ENCODE data around the gene GPR27.

Gene GPR27

GRCh38 chr3:71771884-71772283 is 18.2 kb downstream of the GPR27 start:
- H3K4me1 ChIP-seq (ENCODE audit: control insufficient read depth in 2 of 2, insufficient read depth in 1 of 2, low read depth in 1 of 2, low read length in 2 of 2): no peaks in the 10 kb centered on the region
- no peaks in the 10 kb centered on the region for H3K79me1 ChIP-seq (ENCODE audit: low read depth, low read length)
- no peak overlapping the region for H2BK120ac ChIP-seq (ENCODE audit: low read depth, low read length)
- H4K91ac ChIP-seq (ENCODE audit: low read depth, low read length, poor library complexity): no peak overlapping the region
- no peak overlapping the region for H3K14ac ChIP-seq (ENCODE audit: low read length)
- no peak overlapping the region for H3K9ac ChIP-seq (ENCODE audit: low read depth, low read length, poor library complexity)
- WGBS, 2 donors (ENCODE audit: extremely low coverage in 2 of 2, insufficient read length in 2 of 2, insufficient replicate concordance in 1 of 2): no CpG with 5 or more reads among the region's 1 CpG
- H3K27me3 ChIP-seq (ENCODE audit: control insufficient read depth in 3 of 3, insufficient read depth in 3 of 3, low read depth in 1 of 3, low read length in 3 of 3): peaks cover 0 to 7% (median 0%) of the 10 kb centered on the region in 3 experiments
- no peak overlapping the region for H2BK15ac ChIP-seq (ENCODE audit: low read length)
- H3K4me2 ChIP-seq (ENCODE audit: insufficient read depth, low read length, poor library complexity, severe bottlenecking): no peak overlapping the region
- no peak overlapping the region for H2BK5ac ChIP-seq (ENCODE audit: low read length)
- no peak overlapping the region for H3K4me3 ChIP-seq (ENCODE audit: low read length in 2 of 2)
- H2AK5ac ChIP-seq (ENCODE audit: low read depth, low read length): no peak overlapping the region
- H3K23ac ChIP-seq (ENCODE audit: low read depth, low read length, poor library complexity): no peak overlapping the region
- no peak overlapping the region for H2BK12ac ChIP-seq (ENCODE audit: low read length)
- no peak overlapping the region for H2AFZ ChIP-seq (ENCODE audit: low read length)
- H3K36me3 ChIP-seq (replicated peaks in 1 of 2; ENCODE audit: control insufficient read depth in 2 of 2, insufficient read depth in 2 of 2, low read length in 2 of 2): no peaks in the 10 kb centered on the region
- no peak overlapping the region for H3K4ac ChIP-seq (ENCODE audit: low read length)
- no peak overlapping the region for H4K8ac ChIP-seq (ENCODE audit: low read depth, low read length)
- no peaks in the 10 kb centered on the region for H3K9me3 ChIP-seq (replicated peaks in 1 of 2; ENCODE audit: control insufficient read depth in 2 of 2, insufficient read depth in 1 of 2, low read depth in 1 of 2, low read length in 2 of 2)
- H3K27ac ChIP-seq (replicated peaks; ENCODE audit: low read length): no peak overlapping the region
- no peak for DNase-seq (ENCODE audit: low spot score)
- no peak overlapping the region for H3K18ac ChIP-seq (ENCODE audit: low read length)

GRCh38 chr3:71776538-71776937 is 22.9 kb downstream of the GPR27 start:
- no peak overlapping the region for H4K8ac ChIP-seq (ENCODE audit: low read depth, low read length)
- no peaks in the 10 kb centered on the region for H3K79me1 ChIP-seq (ENCODE audit: low read depth, low read length)
- H3K9me3 ChIP-seq (replicated peaks in 1 of 2; ENCODE audit: control insufficient read depth in 2 of 2, insufficient read depth in 1 of 2, low read depth in 1 of 2, low read length in 2 of 2): no peaks in the 10 kb centered on the region
- H2BK5ac ChIP-seq (ENCODE audit: low read length): no peak overlapping the region
- H3K27me3 ChIP-seq (ENCODE audit: control insufficient read depth in 3 of 3, insufficient read depth in 3 of 3, low read depth in 1 of 3, low read length in 3 of 3): peaks cover 0 to 28% (median 0%) of the 10 kb centered on the region in 3 experiments
- H3K14ac ChIP-seq (ENCODE audit: low read length): no peak overlapping the region
- H2AFZ ChIP-seq (ENCODE audit: low read length): no peak overlapping the region
- H2BK12ac ChIP-seq (ENCODE audit: low read length): no peak overlapping the region
- no peak overlapping the region for H3K9ac ChIP-seq (ENCODE audit: low read depth, low read length, poor library complexity)
- no peak overlapping the region for H3K4me3 ChIP-seq (ENCODE audit: low read length in 2 of 2)
- no peak for DNase-seq (ENCODE audit: low spot score)
- no peak overlapping the region for H3K18ac ChIP-seq (ENCODE audit: low read length)
- H2AK5ac ChIP-seq (ENCODE audit: low read depth, low read length): no peak overlapping the region
- no peak overlapping the region for H3K23ac ChIP-seq (ENCODE audit: low read depth, low read length, poor library complexity)
- H2BK15ac ChIP-seq (ENCODE audit: low read length): no peak overlapping the region
- H3K27ac ChIP-seq (replicated peaks; ENCODE audit: low read length): no peak overlapping the region
- H3K36me3 ChIP-seq (replicated peaks in 1 of 2; ENCODE audit: control insufficient read depth in 2 of 2, insufficient read depth in 2 of 2, low read length in 2 of 2): no peaks in the 10 kb centered on the region
- H3K4me1 ChIP-seq (ENCODE audit: control insufficient read depth in 2 of 2, insufficient read depth in 1 of 2, low read depth in 1 of 2, low read length in 2 of 2): no peaks in the 10 kb centered on the region
- no peak overlapping the region for H4K91ac ChIP-seq (ENCODE audit: low read depth, low read length, poor library complexity)
- no CpG with 5 or more reads among the region's 6 CpGs for WGBS, 2 donors (ENCODE audit: extremely low coverage in 2 of 2, insufficient read length in 2 of 2, insufficient replicate concordance in 1 of 2)
- H2BK120ac ChIP-seq (ENCODE audit: low read depth, low read length): no peak overlapping the region
- no peak overlapping the region for H3K4ac ChIP-seq (ENCODE audit: low read length)
- H3K4me2 ChIP-seq (ENCODE audit: insufficient read depth, low read length, poor library complexity, severe bottlenecking): no peak overlapping the region

GRCh38 chr3:71778353-71778752 is 24.7 kb downstream of the GPR27 start:
- Histone ChIP-seq H3K14ac (ENCODE audit: low read length) (no peak overlapping the region), H3K9me3 (replicated peaks in 1 of 2; ENCODE audit: control insufficient read depth in 2 of 2, insufficient read depth in 1 of 2, low read depth in 1 of 2, low read length in 2 of 2) (no peaks in the 10 kb centered on the region), H3K23ac (ENCODE audit: low read depth, low read length, poor library complexity) (no peak overlapping the region), H2BK12ac (ENCODE audit: low read length) (no peak overlapping the region), H4K91ac (ENCODE audit: low read depth, low read length, poor library complexity) (no peak overlapping the region), H2BK120ac (ENCODE audit: low read depth, low read length) (no peak overlapping the region), H3K4me3 (ENCODE audit: low read length in 2 of 2) (no peak overlapping the region), H2AFZ (ENCODE audit: low read length) (no peak overlapping the region), H4K8ac (ENCODE audit: low read depth, low read length) (no peak overlapping the region), H3K79me1 (ENCODE audit: low read depth, low read length) (no peaks in the 10 kb centered on the region), H3K36me3 (replicated peaks in 1 of 2; ENCODE audit: control insufficient read depth in 2 of 2, insufficient read depth in 2 of 2, low read length in 2 of 2) (no peaks in the 10 kb centered on the region), H3K9ac (ENCODE audit: low read depth, low read length, poor library complexity) (no peak overlapping the region), H2AK5ac (ENCODE audit: low read depth, low read length) (no peak overlapping the region), H3K4ac (ENCODE audit: low read length) (no peak overlapping the region), H2BK5ac (ENCODE audit: low read length) (no peak overlapping the region), H3K4me1 (ENCODE audit: control insufficient read depth in 2 of 2, insufficient read depth in 1 of 2, low read depth in 1 of 2, low read length in 2 of 2) (no peaks in the 10 kb centered on the region), H3K27ac (replicated peaks; ENCODE audit: low read length) (no peak overlapping the region), H3K18ac (ENCODE audit: low read length) (no peak overlapping the region), H3K4me2 (ENCODE audit: insufficient read depth, low read length, poor library complexity, severe bottlenecking) (no peak overlapping the region), H2BK15ac (ENCODE audit: low read length) (no peak overlapping the region), H3K27me3 (ENCODE audit: control insufficient read depth in 3 of 3, insufficient read depth in 3 of 3, low read depth in 1 of 3, low read length in 3 of 3) (peaks cover 0 to 46% (median 0%) of the 10 kb centered on the region in 3 experiments)
- DNase-seq (ENCODE audit: low spot score): no peak
- no CpG with 5 or more reads among the region's 3 CpGs for WGBS, 2 donors (ENCODE audit: extremely low coverage in 2 of 2, insufficient read length in 2 of 2, insufficient replicate concordance in 1 of 2)

GRCh38 chr3:71779674-71780377 is 26.2 kb downstream of the GPR27 start:
- no peak overlapping the region for H2BK5ac ChIP-seq (ENCODE audit: low read length)
- peaks cover 0 to 2% of the 10 kb centered on the region in 2 donors for H3K4me1 ChIP-seq (ENCODE audit: control insufficient read depth in 2 of 2, insufficient read depth in 1 of 2, low read depth in 1 of 2, low read length in 2 of 2)
- H4K8ac ChIP-seq (ENCODE audit: low read depth, low read length): no peak overlapping the region
- WGBS, 2 donors (ENCODE audit: extremely low coverage in 2 of 2, insufficient read length in 2 of 2, insufficient replicate concordance in 1 of 2): no CpG with 5 or more reads among the region's 6 CpGs
- no peak overlapping the region for H2AK5ac ChIP-seq (ENCODE audit: low read depth, low read length)
- no peaks in the 10 kb centered on the region for H3K36me3 ChIP-seq (replicated peaks in 1 of 2; ENCODE audit: control insufficient read depth in 2 of 2, insufficient read depth in 2 of 2, low read length in 2 of 2)
- no peak overlapping the region for H2BK12ac ChIP-seq (ENCODE audit: low read length)
- H4K91ac ChIP-seq (ENCODE audit: low read depth, low read length, poor library complexity): no peak overlapping the region
- H3K18ac ChIP-seq (ENCODE audit: low read length): no peak overlapping the region
- H3K14ac ChIP-seq (ENCODE audit: low read length): no peak overlapping the region
- H2BK120ac ChIP-seq (ENCODE audit: low read depth, low read length): no peak overlapping the region
- H3K9me3 ChIP-seq (replicated peaks in 1 of 2; ENCODE audit: control insufficient read depth in 2 of 2, insufficient read depth in 1 of 2, low read depth in 1 of 2, low read length in 2 of 2): no peaks in the 10 kb centered on the region
- no peak overlapping the region for H3K9ac ChIP-seq (ENCODE audit: low read depth, low read length, poor library complexity)
- DNase-seq (ENCODE audit: low spot score): no peak
- no peak overlapping the region for H2AFZ ChIP-seq (ENCODE audit: low read length)
- H3K4me2 ChIP-seq (ENCODE audit: insufficient read depth, low read length, poor library complexity, severe bottlenecking): no peak overlapping the region
- no peak overlapping the region for H3K4ac ChIP-seq (ENCODE audit: low read length)
- H3K4me3 ChIP-seq (ENCODE audit: low read length in 2 of 2): no peak overlapping the region
- no peak overlapping the region for H2BK15ac ChIP-seq (ENCODE audit: low read length)
- no peak overlapping the region for H3K23ac ChIP-seq (ENCODE audit: low read depth, low read length, poor library complexity)
- peaks cover 6 to 57% (median 8%) of the 10 kb centered on the region in 3 experiments for H3K27me3 ChIP-seq (ENCODE audit: control insufficient read depth in 3 of 3, insufficient read depth in 3 of 3, low read depth in 1 of 3, low read length in 3 of 3)
- no peaks in the 10 kb centered on the region for H3K79me1 ChIP-seq (ENCODE audit: low read depth, low read length)
- no peak overlapping the region for H3K27ac ChIP-seq (replicated peaks; ENCODE audit: low read length)

Data from neuronal stem cell (in vitro differentiated cells).